ENCODE measurements around the gene SHOC1. TPM values are rescaled to one million over a fixed set of nuclear protein-coding genes. Genes with fewer than 3 reads are reported as not detected.

The SHOC1 gene
- total RNA-seq, 3 donors from 2014 or later: 0.33 TPM; not detected in 2

GRCh38 chr9:111783857-111784256 lies 10.9 kb downstream of the SHOC1 start:
- intact Hi-C loops (cut with DNase I; ENCODE audit: low total_unique reads): no loop called here
- no peak overlapping the region for H3K4me3 ChIP-seq
- DNase-seq (ENCODE audit: low spot score in 2 of 2): no peak

GRCh38 chr9:111783424-111783823 lies 11.3 kb downstream of the SHOC1 start:
- H3K4me3 ChIP-seq: no peak overlapping the region
- H3K36me3 ChIP-seq: no peaks in the 10 kb centered on the region
- DNase-seq (ENCODE audit: low spot score in 2 of 2): no peak
- H3K4me1 ChIP-seq: no peaks in the 10 kb centered on the region
- H3K9me3 ChIP-seq: peaks cover 0 to 11% of the 10 kb centered on the region in 2 donors
- no peak overlapping the region for H3K27ac ChIP-seq
- H3K27me3 ChIP-seq: no peaks in the 10 kb centered on the region
- TF ChIP-seq POLR2AphosphoS5 (IDR thresholded peaks at IDR 0.05): no peak
- no peak for TF ChIP-seq POLR2A (IDR thresholded peaks at IDR 0.05)
- TF ChIP-seq CTCF (IDR thresholded peaks at IDR 0.05): no peak
- intact Hi-C loops (cut with DNase I; ENCODE audit: low total_unique reads): no loop called here

More at GRCh38 chr9:111783857-111784256, 10.9 kb downstream of the SHOC1 start:
- H3K4me1 ChIP-seq: no peaks in the 10 kb centered on the region
- no peak for TF ChIP-seq POLR2AphosphoS5 (IDR thresholded peaks at IDR 0.05)
- no peak for TF ChIP-seq CTCF (IDR thresholded peaks at IDR 0.05)
- TF ChIP-seq POLR2A (IDR thresholded peaks at IDR 0.05): no peak
- no peaks in the 10 kb centered on the region for H3K27me3 ChIP-seq
- H3K27ac ChIP-seq: no peak overlapping the region
- peaks cover 0 to 11% of the 10 kb centered on the region in 2 donors for H3K9me3 ChIP-seq
- H3K36me3 ChIP-seq: no peaks in the 10 kb centered on the region

GRCh38 chr9:111766066-111766465 lies 28.7 kb downstream of the SHOC1 start:
- Histone ChIP-seq H3K9me3 (peaks cover 7 to 18% of the 10 kb centered on the region in 2 donors), H3K27ac (no peak overlapping the region), H3K4me3 (no peak overlapping the region), H3K36me3 (no peaks in the 10 kb centered on the region), H3K4me1 (no peaks in the 10 kb centered on the region), H3K27me3 (no peaks in the 10 kb centered on the region)
- no peak for TF ChIP-seq CTCF (IDR thresholded peaks at IDR 0.05)
- TF ChIP-seq POLR2AphosphoS5 (IDR thresholded peaks at IDR 0.05): no peak
- intact Hi-C loops (cut with DNase I; ENCODE audit: low total_unique reads): no loop called here
- DNase-seq (ENCODE audit: low spot score in 2 of 2): no peak

- intact Hi-C loops (cut with DNase I; ENCODE audit: low total_unique reads): no loop called here
- no peaks in the 10 kb centered on the region for H3K27me3 ChIP-seq
- TF ChIP-seq POLR2A (IDR thresholded peaks at IDR 0.05) (no peak), POLR2AphosphoS5 (IDR thresholded peaks at IDR 0.05) (no peak), CTCF (IDR thresholded peaks at IDR 0.05) (no peak)
- DNase-seq (ENCODE audit: low spot score in 2 of 2): no peak
- no peaks in the 10 kb centered on the region for H3K4me1 ChIP-seq
- peaks cover 7 to 18% of the 10 kb centered on the region in 2 donors for H3K9me3 ChIP-seq
- no peaks in the 10 kb centered on the region for H3K36me3 ChIP-seq
- no peak overlapping the region for H3K4me3 ChIP-seq
- H3K27ac ChIP-seq: no peak overlapping the region
Observed at GRCh38 chr9:111762556-111762955, 32.2 kb downstream of the SHOC1 start.

GRCh38 chr9:111759762-111760639 lies 34.7 kb downstream of the SHOC1 start:
- H3K9me3 ChIP-seq: no peaks in the 10 kb centered on the region
- intact Hi-C loops (cut with DNase I; ENCODE audit: low total_unique reads): loop anchor here (5.0 kb wide), 1 partner anchor 617 kb away; no protein-coding TSS in a partner anchor
- H3K4me3 ChIP-seq: no peak overlapping the region
- no peaks in the 10 kb centered on the region for H3K36me3 ChIP-seq
- no peak overlapping the region for H3K27ac ChIP-seq
- H3K4me1 ChIP-seq: no peaks in the 10 kb centered on the region
- no peaks in the 10 kb centered on the region for H3K27me3 ChIP-seq
- TF ChIP-seq POLR2AphosphoS5 (IDR thresholded peaks at IDR 0.05) (no peak), POLR2A (IDR thresholded peaks at IDR 0.05) (no peak), CTCF (IDR thresholded peaks at IDR 0.05) (peak in 2 of 3 donors; percentile 66 to 77)
- no peak for DNase-seq (ENCODE audit: low spot score in 2 of 2)

Data from breast epithelium (tissue), 4 donors.